ENCODE results near the gene HIPK3.

Gene HIPK3

DNA sequence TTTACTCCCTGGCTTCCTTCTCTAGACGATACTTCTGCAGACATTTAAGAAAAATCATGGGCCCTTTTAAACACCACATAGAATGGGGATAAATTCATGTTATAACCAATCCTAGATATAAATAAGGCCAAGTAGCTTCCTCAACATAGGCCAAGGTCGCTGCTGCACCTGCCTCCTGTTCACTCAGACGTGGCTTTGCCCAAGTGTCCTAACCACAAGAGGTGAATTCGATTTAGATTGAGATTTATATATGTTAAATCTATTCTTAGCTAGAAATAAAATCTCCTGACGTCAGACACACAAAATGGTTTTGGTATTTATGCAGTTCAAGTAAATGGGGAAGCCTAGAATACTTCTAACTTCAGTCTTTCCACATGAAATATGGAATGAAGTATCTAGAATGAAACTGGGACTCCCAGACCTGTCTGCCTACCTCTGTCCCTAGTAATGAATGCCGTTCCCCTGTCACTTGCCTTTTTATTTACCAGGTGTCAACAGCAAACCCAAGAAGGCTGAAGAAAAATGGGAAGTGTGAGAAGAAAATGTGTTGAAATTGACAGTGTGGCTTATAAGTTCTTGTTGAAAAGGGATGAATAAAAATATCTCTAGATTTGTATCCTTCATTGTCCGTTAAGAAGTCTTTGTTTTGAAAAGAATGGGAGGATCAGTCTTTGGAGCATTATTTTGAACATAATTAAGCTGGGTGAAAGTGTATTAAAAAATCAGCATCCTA lies 131.8 kb downstream of the HIPK3 start:
- no peaks in the 10 kb centered on the region for H3K36me3 ChIP-seq (ENCODE audit: control insufficient read depth in 2 of 2, insufficient read depth in 1 of 2, low read length in 2 of 2)
- ChIA-PET POLR2A (no interaction called here), CTCF (interaction anchor here (0.7 kb wide), 1 partner anchor 27 kb away, joined by 4 read pairs; no protein-coding TSS in a partner anchor)
- no peak overlapping the region for H3K27ac ChIP-seq (ENCODE audit: extremely low read depth, low read depth, low read length)
- no peak for TF ChIP-seq ZNF114 (tag by site-specific recombination; IDR thresholded peaks at IDR 0.05)
- TF ChIP-seq ZNF624 (tag by site-specific recombination; IDR thresholded peaks at IDR 0.05) = no peak
- no peak for TF ChIP-seq HIC1 (tag by site-specific recombination; IDR thresholded peaks at IDR 0.05)
- no peak for TF ChIP-seq ZNF404 (tag by site-specific recombination; IDR thresholded peaks at IDR 0.05)
- no peak for TF ChIP-seq ZNF433 (tag by site-specific recombination; IDR thresholded peaks at IDR 0.05; ENCODE audit: low read depth)
- TF ChIP-seq ZNF140 (tag by site-specific recombination; IDR thresholded peaks at IDR 0.05) = no peak
- no peak for TF ChIP-seq GLI2 (tag by site-specific recombination; IDR thresholded peaks at IDR 0.05; ENCODE audit: borderline replicate concordance, low read depth)
- TF ChIP-seq KLF7 (tag by site-specific recombination; IDR thresholded peaks at IDR 0.05; ENCODE audit: borderline replicate concordance) = no peak
- no peak for TF ChIP-seq ZNF16 (tag by site-specific recombination; IDR thresholded peaks at IDR 0.05; ENCODE audit: low read depth)
- no peak for TF ChIP-seq TCF7L2 (IDR thresholded peaks at IDR 0.05; ENCODE audit: borderline replicate concordance, low read depth, low read length)
- no peak for TF ChIP-seq ZNF223 (tag by site-specific recombination; IDR thresholded peaks at IDR 0.05)
- TF ChIP-seq ZNF214 (tag by site-specific recombination; IDR thresholded peaks at IDR 0.05; ENCODE audit: borderline replicate concordance) = no peak
- no peak for TF ChIP-seq ZNF10 (tag by site-specific recombination; IDR thresholded peaks at IDR 0.05)
- no peak overlapping the region for H3K4me3 ChIP-seq (ENCODE audit: low read depth, low read length)
- H3K4me1 ChIP-seq (ENCODE audit: control insufficient read depth, insufficient read depth, low read length) = no peaks in the 10 kb centered on the region
- H3K9me3 ChIP-seq (ENCODE audit: control insufficient read depth, insufficient read depth, low read depth, low read length) = no peaks in the 10 kb centered on the region

DNA sequence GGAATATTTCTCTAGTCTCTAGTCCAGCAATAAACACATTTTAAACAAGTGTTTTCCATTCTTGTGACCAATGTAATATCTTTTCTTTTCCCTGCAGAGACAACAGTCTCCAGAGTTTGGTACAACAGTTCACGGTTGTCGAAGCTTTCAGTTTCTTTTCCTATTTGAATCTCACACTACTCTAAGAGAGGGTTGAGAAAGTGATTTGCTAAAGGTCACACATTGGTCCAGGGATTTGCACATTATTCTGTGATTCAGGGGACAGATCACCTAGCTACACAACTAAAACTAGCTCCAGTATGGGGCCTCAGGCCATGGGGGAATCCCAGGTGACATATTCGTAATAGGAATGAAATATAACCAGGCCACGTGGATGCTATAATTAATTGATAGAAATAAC lies 132.5 kb downstream of the HIPK3 start:
- POLR2A ChIA-PET = no interaction called here
- Histone ChIP-seq H3K9me3 (ENCODE audit: control insufficient read depth, insufficient read depth, low read depth, low read length) (no peaks in the 10 kb centered on the region), H3K27ac (ENCODE audit: extremely low read depth, low read depth, low read length) (no peak overlapping the region), H3K4me3 (ENCODE audit: low read depth, low read length) (no peak overlapping the region), H3K36me3 (ENCODE audit: control insufficient read depth in 2 of 2, insufficient read depth in 1 of 2, low read length in 2 of 2) (no peaks in the 10 kb centered on the region), H3K4me1 (ENCODE audit: control insufficient read depth, insufficient read depth, low read length) (no peaks in the 10 kb centered on the region)
- CTCF ChIA-PET = no interaction called here
- no peak for TF ChIP-seq MZF1 (tag by site-specific recombination; IDR thresholded peaks at IDR 0.05; ENCODE audit: borderline replicate concordance)
- TF ChIP-seq ZBTB1 (tag by site-specific recombination; IDR thresholded peaks at IDR 0.05) = no peak
- TF ChIP-seq ZNF214 (tag by site-specific recombination; IDR thresholded peaks at IDR 0.05; ENCODE audit: borderline replicate concordance) = no peak
- TF ChIP-seq MEIS1 (CRISPR knock-in tag; IDR thresholded peaks at IDR 0.05; ENCODE audit: borderline replicate concordance) = no peak
- no peak for TF ChIP-seq ZNF223 (tag by site-specific recombination; IDR thresholded peaks at IDR 0.05)
- no peak for TF ChIP-seq BCL11B (tag by site-specific recombination; IDR thresholded peaks at IDR 0.05; ENCODE audit: low read depth)
- no peak for TF ChIP-seq ZNF830 (tag by site-specific recombination; IDR thresholded peaks at IDR 0.05; ENCODE audit: low read depth)
- TF ChIP-seq ELK4 (IDR thresholded peaks at IDR 0.05; ENCODE audit: borderline replicate concordance, low read depth, low read length) = no peak
